Measurements from ENCODE around the gene AMHR2.

DNA sequence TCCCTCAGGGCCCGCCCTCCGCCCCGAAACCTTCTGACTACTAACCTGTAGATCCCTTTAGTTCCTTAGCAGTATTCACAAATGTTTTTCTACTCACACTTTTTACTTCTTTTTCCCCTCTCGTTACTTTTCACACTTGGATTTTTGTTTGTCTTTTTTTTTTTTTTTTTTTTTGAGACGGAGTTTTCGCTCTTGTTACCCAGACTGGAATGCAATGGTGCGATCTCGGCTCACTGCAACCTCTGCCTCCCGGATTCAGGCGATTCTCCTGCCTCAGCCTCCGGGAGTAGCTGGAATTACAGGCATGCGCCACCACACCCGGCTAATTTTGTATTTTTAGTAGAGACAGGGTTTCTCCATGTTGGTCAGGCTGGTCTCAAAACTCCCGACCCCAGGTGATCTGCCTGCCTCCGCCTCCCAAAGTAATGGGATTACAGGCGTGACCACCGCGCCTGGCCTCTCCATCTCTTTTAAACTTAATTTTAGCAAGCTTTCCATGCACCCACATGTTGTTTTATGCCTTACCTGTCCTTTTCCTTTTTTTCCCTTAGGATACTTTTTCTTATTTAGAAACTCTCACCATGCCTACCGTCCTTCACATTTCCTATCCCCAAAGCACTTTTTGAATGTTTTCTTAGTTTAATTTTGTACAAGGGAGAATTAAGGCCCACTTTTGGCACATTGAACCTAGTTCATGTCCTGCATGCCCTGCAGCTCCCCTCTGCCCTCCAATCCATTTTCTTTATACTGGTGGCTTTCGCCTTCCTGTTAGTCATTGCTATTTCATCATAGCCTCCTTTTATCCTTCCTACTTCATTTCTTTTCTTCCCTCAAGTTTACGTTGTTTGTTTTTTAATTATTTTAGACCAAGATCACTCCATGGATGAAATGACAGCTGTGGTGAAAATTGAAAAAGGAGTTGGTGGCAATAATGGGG is 42.6 kb upstream of the AMHR2 start:
- no peak for TF ChIP-seq CTCF (IDR thresholded peaks at IDR 0.05)
- no peak for TF ChIP-seq POLR2AphosphoS5 (IDR thresholded peaks at IDR 0.05)

Measured in suprapubic skin (tissue), 3 donors.